GM18498 (cell line): ENCODE results near the gene ANK3.

Experiments used
- ATAC-seq: cut with Tn5 transposase; IDR thresholded peaks from one replicate; pipeline ENCODE4 v1.9.1; 2021; ENCODE audit warnings: mild to moderate bottlenecking, moderate library complexity; ENCODE audit not compliant: unreplicated experiment

The ANK3 gene

DNA sequence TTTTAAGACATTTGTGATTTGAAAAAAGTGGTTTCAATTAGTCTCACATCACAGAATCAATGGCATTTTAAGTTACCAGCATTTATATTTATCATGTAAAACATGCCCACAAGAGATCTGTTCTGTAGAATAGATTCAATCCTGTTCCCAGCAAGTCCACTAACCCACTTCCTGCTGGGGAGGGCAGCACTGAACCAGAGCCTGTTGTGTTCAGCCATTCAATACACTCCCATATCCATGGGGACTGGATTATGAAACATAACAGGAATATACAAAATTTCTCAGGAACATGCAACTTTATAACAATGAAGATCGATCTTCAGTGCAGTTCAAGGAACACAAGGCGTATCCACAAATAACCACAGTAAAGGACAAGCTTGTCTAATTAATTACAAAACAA lies 24.4 kb upstream of the ANK3 start:
- ATAC-seq = no peak

DNA sequence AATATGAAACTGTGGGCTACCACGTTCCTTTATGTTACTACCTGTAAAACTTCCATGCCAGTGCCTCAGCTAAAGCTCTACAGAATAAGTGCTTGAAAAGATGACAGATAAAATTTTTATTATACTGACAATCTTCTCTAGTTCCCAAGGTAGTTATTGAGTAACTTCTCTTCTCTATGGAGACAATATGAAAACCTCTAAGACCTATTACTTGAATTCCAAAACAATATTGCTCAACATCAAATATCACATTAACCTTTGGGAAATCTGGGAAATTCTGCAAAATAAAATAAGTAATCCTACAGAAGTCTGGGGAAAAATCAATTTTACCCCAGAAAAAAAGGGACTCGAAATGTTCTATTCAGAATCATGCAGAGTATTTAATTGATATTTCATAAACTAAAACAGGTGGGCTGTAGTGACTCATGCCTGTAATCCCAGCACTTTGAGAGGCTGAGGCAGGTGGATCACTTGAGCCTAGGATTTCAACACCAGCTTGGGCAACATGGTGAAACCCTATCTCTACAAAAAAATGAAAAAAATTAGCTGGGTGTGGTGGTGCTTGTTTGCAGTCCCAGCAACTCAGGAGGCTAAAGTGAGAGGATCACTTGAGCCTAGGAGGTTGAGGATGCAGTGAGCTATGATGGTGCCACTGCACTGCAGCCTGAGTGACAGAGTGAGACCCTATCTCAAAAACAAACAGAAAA lies 23.8 kb upstream of the ANK3 start:
- no peak for ATAC-seq

DNA sequence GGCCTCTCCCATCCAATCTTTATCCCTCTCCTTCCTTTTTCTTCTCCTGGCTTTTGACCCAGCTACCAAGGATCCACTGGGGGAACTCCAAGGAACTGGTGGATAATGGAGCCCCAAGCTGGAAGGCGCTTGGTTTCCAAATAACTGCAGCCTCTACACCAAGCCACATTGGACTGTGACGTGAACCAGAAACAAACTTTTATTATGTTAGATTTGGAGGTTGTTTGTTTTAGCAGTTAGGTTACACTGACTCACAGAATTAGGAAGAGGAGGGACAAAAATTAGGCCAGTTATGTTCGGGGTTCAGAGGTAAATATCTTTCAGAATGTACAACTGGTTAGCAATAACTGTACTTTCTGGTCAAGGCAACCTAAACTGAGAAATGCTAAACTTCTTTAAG lies 21.3 kb upstream of the ANK3 start:
- ATAC-seq = no peak

DNA sequence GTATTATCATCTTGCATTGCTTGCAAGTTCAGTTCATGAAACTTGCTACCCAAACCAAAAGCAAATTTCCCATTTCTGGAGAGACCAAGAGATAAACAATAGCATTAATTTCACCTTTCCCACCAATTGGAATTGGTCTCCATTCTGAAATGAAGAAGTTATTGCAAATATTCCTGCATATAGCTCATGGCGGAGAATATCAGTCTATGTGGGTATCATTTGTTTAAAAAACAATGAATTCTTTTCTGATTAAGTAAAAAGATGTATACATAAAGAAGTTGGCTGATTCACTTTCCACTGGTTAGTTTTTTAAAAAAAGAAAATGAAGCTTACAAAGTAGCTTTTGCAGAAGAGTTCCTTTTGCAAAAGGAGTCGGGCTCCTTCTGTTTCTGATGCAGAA lies 19.5 kb upstream of the ANK3 start:
- ATAC-seq = no peak

DNA sequence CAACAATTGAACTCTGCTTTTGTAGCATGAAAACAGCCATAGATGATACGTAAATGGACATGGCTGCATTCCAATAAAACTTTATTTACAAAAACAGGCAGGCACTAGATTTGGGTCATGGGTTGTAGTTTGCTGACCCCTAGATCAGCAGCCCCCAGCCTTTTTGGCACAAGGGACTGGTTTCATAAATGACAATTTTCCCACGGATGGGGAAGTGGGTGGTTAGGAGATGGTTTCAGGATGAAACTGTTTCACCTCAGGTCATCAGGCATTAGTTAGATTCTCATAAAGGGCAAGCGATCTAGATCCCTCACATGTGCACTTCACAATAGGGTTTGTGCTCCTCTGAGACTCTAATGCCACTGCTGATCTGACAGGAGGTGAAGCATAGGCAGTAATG lies 16.5 kb upstream of the ANK3 start:
- ATAC-seq = no peak

DNA sequence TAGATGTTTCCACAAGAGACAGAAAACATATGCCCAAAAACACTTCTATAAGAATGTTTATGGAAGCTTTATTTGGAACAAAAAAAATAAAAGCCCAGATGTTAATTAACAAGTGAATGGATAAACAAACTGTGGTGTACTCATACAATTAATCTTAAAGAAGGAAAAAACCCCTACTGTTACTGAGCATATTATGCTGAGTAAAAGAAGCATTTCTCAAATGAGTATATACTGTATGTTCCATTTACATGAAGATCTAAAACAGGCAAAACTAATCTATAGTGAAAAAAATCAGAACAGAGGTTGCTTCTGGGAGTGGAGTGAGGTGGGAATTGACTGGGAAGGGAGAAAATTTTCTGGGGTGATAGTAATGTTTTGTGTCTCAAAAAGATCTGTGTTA lies 15.5 kb upstream of the ANK3 start:
- no peak for ATAC-seq

DNA sequence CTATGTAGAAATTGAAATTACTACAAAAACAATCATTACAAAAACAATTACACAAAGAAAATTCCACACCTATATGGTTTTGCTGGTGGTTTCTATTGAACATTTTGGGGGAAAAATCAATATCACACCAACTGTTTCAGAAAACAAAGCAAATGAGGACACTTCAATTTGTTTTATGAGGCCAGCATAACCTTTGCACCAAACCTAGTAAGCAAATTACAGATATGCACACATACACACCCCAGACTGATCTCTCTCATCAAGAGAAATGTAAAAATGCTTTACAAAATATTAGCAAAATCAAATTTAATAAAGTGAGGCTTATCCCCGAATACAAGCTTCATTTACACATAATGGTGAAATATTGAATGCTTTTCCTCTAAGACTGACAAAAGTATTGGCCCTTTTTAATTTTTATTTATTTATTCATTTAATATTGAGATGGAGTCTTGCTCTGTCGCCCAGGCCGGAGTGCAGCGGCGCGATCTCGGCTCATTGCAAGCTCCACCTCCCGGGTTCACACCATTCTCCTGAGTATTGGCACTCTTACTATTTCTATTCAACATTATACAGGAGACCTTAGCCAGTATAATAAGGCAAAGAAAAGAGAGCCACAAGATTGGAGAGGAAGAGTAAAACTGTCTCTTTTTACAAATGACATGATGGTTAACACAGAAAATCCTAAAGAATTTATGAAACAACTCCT lies 13.6 kb upstream of the ANK3 start:
- no peak for ATAC-seq

DNA sequence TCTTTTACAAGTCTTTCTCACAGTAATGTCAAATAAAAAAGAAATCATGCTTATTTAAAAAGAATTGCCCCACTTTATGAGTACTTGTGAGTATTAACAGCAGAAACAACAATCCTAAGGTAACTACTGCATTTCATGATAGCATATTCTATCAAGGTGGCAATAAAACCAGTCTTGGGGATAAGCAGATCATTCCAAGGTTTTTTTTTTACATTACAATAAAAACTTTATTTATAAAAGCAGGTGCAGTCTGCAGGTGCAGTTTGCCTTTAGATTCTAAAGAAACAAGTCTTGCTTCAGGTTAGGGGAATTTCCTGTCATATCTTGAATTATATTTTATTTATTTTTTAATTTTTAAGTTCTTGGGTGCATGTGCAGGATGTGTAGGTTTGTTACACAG lies 10.7 kb upstream of the ANK3 start:
- no peak for ATAC-seq

DNA sequence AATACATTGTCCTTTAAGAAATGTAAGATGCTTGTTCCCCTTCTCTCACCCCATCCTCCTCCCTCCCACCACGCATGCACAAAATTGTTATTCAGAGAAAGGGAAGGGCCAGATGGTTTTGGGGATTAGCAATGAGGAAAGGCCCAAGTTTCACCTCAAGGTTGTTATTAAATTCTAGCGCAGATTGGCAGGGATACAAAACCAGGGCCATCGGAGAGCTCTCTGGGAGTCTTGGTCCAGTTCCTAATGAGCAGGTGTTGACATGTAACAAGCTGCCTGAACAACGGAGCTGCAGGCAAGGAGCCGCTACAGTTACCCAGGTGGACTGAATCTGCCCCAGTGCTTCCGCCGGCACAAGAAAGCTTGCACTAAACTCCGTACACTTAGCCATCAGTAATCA lies 9.7 kb upstream of the ANK3 start:
- no peak for ATAC-seq

DNA sequence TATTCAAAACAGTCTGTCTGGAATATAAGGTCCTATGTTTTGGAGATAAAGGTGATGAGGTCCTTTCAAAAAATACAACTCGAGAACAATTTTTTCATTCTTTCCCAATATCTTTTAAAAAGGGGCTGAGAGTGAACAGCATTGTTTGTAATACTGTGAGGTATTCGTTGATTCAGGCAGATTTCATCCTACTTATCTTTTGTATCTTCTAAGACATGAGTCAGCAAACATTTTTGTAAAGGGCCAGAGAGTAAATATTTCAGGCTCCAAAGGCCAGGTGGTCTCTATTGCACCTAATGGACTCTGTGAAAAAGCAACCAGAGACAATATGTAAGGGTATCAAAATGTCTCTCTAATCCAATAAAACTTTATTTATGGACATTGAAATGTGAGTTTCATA lies 8.1 kb upstream of the ANK3 start:
- no peak for ATAC-seq

DNA sequence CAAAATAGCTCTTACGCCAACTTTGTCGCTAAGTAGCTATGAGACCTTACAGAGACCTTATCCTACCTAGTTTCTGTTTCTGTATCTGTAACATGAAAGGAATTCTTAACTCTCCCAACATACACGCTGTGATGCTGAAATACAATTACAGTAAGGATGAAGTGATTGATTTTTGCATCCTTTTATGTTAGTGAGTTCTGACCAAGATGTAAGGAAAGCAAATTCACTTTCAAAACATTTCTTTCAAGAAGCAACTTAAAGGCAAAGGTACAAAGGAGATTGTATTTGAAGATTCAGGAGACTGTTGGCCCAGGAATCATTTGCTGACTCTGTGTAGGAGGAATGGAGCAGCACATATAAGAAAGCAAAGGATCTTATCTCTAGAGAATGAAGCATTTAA lies 7.1 kb upstream of the ANK3 start:
- no peak for ATAC-seq

DNA sequence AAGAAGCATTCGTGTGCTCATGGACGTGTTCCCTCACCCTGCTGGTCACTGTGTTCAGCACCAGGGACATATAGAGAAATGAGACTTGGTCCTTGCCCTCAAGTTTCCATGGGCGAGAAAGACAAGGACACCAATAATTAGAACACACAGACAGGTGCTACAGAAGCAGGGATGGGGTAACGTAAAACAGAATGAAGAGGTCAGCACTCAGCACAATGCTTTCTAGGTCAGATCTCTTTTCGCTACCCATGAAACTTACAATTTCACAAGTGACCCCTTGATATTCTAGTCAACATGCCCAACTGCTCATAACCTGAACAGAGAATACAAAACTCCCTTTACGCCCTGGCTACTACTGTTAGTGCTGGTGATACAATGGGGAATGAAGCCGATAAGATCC lies 6.0 kb upstream of the ANK3 start:
- no peak for ATAC-seq

DNA sequence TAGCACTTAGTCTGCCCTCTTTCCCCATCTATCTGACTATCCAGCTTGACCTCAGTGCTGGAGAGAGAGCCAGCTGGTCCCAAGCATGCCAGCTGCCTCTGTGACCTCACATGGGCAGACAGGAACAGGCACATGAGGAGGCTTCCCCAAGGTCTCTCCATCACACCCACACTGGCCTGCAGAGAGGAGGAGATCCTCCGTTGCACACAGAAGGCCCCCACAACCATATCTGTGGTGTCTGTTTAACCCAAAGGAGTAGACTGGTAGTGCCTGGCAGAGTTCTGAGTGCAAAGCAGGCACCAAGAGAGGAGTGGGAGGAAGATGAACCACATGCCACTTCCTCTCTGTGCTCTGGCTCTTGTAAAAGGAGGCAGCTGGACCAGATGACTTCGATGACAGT lies 4.8 kb upstream of the ANK3 start:
- no peak for ATAC-seq

DNA sequence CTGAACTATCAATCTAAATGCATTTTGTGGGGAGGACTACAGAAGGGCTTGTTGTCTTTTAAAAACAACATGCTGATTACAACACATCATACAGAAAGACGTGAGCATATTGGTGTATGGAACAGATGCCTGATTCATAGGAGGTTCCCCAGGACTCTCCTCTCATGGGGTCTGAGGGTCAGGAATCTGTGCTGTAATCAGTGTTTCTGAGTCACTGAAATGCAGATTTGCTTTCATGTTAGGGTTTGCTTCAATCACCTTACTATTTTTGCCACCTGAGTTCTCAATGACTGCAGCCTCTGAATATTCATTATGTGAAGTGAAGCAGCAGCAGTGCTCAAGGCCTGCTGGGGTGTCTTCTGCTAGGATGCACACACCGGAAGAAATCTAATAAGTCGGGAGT lies 550 bp upstream of the ANK3 start:
- no peak for ATAC-seq

DNA sequence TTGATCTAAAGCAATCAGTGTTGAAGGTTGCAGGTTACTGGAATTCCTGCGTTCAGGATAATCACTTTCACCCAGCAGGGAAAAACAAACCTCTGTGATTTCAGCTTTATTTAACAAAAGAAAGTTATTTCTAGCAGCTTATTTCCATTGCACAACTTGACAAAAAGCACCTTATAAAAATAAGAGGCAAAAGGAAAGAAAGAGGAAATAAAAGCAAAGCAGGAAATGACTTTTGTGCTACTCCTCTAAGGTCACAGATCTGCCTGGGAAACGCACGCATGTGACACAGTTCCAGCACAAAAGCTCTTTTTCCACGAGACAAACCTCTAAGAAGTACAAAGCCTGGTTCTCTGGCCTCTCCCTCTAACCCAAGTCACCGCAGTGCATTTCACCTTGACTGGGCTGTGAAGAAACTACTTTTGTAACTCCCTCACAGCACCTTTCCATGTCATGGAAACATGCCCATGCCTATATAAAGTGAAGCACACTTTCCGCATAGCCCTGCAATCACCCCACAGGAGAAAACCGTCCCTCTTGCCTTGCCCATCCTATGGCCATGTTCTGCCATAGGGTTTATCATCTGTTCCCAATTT lies 870 bp downstream of the ANK3 start:
- no peak for ATAC-seq

DNA sequence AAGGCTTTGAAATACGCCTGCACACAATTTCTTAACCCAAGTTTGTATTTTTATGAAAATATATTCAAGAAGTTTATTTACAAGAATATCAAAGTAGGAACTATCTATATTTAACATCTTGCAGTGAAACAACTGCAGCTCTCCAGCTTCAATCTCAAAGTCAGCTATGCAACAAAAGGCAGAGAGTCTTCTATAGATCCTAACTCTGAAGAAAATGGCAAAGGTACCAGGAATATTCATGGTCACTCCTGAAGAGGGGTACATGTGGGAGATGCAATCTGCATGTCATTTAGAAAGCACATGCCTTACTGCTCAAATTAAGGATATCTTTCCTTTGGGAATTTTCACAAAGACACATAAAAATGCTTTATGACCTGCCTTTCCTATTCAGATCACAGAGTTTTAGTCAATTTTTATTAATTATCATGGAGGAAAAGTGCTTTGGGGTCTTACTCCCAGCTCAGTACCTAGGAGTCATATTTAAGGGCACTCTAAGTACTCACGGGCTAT lies 1.5 kb downstream of the ANK3 start:
- ATAC-seq = no peak

DNA sequence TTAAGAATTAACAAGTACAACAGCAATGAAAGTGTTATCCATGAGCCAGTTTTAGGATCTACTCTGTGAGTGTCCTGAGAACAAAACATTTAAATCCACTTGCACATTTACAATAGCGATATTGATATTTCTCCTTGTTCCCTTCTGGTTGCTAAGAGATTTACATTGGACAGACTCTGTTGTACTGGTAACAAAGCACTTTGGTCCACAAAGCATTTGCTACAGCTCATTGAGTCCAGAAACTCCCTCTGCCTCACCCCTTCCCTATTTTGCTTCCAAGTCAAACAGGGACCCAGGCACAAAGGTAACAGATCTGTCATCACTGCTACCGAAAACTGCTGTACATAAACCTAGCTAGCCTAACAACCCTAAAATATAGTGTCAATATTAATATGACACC lies 2.1 kb downstream of the ANK3 start:
- no peak for ATAC-seq

DNA sequence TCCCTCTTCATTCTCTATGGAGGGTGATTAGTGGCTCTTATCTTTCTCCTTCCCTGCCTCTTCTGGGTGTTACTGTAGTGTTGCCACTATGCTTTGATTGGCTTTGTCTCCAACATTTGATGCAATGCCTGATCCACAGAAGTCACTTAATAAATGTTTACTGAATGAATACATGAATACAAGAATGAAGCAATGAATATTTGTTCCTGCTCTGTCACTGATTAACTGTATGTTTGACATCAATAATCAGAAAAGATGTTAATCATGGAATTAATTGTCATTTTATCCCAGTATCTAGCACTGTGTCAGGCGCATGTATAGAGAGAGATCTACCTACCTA lies 4.3 kb downstream of the ANK3 start:
- ATAC-seq = no peak

DNA sequence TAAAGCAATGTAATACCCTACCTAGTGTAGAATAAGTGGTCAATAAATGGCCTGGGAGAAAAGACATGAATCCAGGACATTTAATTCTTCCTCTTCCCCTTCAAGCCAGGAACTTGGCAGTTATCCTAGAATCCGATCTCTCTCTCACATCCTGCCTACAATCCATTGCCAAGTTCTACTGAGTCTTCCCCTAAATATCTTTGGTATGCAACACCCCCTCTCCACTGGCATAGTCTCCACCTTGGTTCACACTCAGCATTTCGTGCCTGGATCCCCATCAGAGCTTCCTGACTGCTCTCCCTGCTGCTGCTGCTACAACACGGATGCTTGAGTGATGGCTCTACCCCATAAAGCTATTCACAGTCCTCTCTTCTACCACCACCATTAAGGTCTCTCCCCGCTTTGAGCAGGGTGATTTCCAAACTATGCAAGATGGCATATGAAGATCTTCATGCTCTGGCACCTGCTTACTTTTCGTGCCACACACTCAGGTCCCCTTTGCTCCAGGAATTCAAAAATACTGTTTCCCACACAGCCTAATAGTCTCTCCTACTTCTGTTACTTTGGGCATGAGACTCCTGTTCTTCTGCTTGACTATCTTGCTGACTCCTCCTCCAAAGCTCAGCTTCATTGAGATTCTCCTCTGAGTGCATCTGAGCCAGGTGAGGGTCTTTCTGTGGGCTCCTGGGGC lies 4.8 kb downstream of the ANK3 start:
- no peak for ATAC-seq

DNA sequence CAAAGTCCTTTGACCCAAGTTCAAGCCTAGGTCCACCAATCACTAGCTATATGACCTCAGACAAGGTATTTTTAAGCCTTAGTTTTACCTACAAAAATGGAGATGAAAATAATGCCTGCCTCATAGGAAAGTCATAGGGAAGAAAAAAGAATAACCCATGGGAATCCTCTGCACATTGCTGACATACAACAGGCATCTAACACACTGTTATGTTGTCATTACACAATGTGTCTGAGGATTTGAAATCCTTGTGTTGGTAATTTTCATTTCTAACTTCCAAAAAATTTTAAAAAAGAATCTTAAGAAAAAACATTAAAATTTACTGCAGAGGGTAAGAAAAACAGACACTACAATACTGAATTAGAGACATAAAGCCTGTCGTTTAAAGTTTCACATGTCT lies 5.7 kb downstream of the ANK3 start:
- ATAC-seq = no peak

DNA sequence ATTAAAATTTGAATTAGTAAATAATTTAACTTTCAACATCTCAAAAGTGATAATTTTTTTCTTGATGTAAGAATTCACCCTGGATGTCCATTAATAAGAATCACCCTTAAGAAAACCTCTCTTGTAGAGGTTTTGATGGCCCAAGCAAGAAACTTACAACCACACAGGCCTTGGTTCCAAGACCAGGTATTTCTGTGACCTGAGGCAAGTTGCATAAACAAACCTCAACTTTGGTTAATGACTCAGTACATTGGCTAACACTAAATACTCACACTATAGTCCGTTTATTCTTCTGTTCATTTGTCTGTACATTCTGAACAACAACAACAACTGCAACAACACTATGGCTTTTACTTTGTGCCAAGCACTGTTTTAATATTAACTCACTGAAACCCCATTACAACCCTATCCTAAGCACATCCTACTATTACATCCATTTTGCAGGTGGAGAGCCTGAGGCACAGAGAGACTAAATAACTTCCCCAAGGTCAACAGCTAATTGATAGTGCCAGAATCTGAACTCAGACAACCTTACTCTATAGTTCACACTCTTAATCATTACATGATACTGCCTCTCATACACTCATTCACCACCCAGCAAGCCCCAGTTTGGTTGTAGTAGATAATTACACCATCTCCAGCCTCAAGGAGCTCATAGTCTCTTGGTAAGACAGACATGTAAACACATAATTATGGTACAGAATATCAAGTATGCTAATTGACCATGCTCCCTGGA lies 6.6 kb downstream of the ANK3 start:
- ATAC-seq = no peak
